ENCODE measurements around the gene KCNG2.

- no peak for TF ChIP-seq POLR2A (IDR thresholded peaks at IDR 0.05)
- TF ChIP-seq CTCF (IDR thresholded peaks at IDR 0.05 in 4 of 5, conservative IDR thresholded peaks at IDR 0.05 in 1 of 5), result no peak
Observed at GRCh38 chr18:79864006-79864725, 66.4 kb downstream of the KCNG2 start.
